H1 (cell line): ENCODE data around the gene RIN3. TPM values are rescaled to one million over a fixed set of nuclear protein-coding genes. Genes with fewer than 3 reads are reported as not detected.

Source experiments
- polyA plus RNA-seq, 7 experiments: library from polyadenylated mRNA; depleted of rRNA in 3 of 7; stranded (reverse) in 5 of 7; unstranded in 2 of 7; fragments of >200 nt in 5 of 7; fragments of 200-250 nt in 2 of 7; gene quantifications; 1 replicate in 5 of 7; 2 replicates in 1 of 7; 4 replicates in 1 of 7; pipeline versions ENCODE4 v1.2.1 to v1.2.3, GENCODE V29; 2011 to 2013; ENCODE audit warnings: missing spikeins in 2 of 7, mixed read lengths in 2 of 7
- total RNA-seq: library from RNA; stranded (reverse); fragmentation: NEBNext Ultra II Directional; extraction: Animal tissue kit (Norgen Biotek cat#: 25700); gene quantifications from 2 replicates; pipeline ENCODE4 v1.2.1, GENCODE V29; 2021

RIN3 gene
- total and polyA plus RNA-seq, 2 of the 8 experiments (the other 6 are each of a cell fraction or from before 2014, with no cell fraction given), result 0.59 to 1.5 TPM

Other genes starting within 250 kb of the RIN3 start
- 0.44 and 0.89 TPM in 2 replicates for gene SLC24A4, start 190.6 kb upstream of the RIN3 start, total RNA-seq
- gene SLC24A4, start 190.6 kb upstream of the RIN3 start, polyA plus RNA-seq (2011; rRNA removed), result 0.27 and 0.77 TPM in 2 replicates
- gene LGMN, start 234.8 kb downstream of the RIN3 start, total RNA-seq, result 57.4 and 57.9 TPM in 2 replicates
- 83.4 and 89.6 TPM in 2 replicates for gene LGMN, start 234.8 kb downstream of the RIN3 start, polyA plus RNA-seq (2011; rRNA removed)